ENCODE results near the gene SNX4. TPM values are rescaled to one million over a fixed set of nuclear protein-coding genes. Genes with fewer than 3 reads are reported as not detected.

The SNX4 gene
- total RNA-seq, 1 donor from 2014 or later = 41.0 TPM

DNA sequence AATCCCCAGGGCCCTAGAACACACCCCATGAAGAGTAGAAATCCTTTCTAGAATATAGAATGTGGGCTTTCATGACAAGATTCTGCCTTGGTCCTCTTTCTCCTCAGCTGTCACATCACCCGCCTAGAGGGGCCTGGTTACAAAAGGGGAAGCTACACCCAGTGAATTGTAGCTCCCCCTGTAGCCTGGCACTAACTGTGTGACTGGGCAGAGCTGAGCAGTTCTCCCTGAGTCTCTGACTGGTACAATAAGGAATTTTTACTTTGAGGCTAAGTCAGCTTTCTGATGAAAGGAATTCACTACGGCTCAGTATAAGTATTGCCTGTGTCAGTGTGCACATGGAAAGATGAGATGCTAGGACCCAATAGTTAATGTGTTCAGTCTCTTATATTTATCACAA, 116.2 kb downstream of the SNX4 start:
- Mint-ChIP-seq H3K27ac (ENCODE audit: unreplicated experiment) (peak overlapping the region; percentile 66), H3K4me1 (ENCODE audit: low read depth) (peaks cover 42% of the 10 kb centered on the region), H3K4me3 (ENCODE audit: unreplicated experiment) (no peak overlapping the region), H3K9me3 (ENCODE audit: low read depth) (no peaks in the 10 kb centered on the region), H3K27me3 (ENCODE audit: low read depth) (no peaks in the 10 kb centered on the region), H3K36me3 (ENCODE audit: low read depth) (no peaks in the 10 kb centered on the region)
- DNase-seq (ENCODE audit: low spot score) = no peak
- TF ChIP-seq, protein P1, sequence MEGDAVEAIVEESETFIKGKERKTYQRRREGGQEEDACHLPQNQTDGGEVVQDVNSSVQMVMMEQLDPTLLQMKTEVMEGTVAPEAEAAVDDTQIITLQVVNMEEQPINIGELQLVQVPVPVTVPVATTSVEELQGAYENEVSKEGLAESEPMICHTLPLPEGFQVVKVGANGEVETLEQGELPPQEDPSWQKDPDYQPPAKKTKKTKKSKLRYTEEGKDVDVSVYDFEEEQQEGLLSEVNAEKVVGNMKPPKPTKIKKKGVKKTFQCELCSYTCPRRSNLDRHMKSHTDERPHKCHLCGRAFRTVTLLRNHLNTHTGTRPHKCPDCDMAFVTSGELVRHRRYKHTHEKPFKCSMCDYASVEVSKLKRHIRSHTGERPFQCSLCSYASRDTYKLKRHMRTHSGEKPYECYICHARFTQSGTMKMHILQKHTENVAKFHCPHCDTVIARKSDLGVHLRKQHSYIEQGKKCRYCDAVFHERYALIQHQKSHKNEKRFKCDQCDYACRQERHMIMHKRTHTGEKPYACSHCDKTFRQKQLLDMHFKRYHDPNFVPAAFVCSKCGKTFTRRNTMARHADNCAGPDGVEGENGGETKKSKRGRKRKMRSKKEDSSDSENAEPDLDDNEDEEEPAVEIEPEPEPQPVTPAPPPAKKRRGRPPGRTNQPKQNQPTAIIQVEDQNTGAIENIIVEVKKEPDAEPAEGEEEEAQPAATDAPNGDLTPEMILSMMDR (IDR thresholded peaks at IDR 0.05) = peak; percentile 71

DNA sequence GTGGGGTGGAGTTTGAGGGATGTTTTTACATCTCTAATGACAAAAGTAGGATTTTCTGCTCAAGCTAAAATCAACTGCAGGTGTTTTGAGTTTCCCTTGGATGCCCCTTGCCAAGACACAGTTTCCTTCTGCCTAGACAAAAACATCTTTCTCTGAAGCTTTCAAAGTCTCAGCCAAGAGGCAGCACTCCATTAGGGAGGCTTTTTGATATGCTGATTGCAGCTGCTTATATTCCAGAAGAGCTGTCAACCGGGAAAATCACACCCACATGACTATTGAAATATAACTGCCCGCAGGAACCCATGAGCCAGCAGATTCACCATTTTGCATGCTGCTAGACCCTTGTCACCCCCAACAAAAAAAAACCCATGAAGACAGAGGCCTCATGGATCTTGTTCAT, 117.4 kb downstream of the SNX4 start:
- no peak overlapping the region for H3K27ac Mint-ChIP-seq (ENCODE audit: unreplicated experiment)
- H3K4me1 Mint-ChIP-seq (ENCODE audit: low read depth) = peaks cover 46% of the 10 kb centered on the region
- H3K9me3 Mint-ChIP-seq (ENCODE audit: low read depth) = no peaks in the 10 kb centered on the region
- H3K4me3 Mint-ChIP-seq (ENCODE audit: unreplicated experiment) = no peak overlapping the region
- no peak for DNase-seq (ENCODE audit: low spot score)
- no peaks in the 10 kb centered on the region for H3K36me3 Mint-ChIP-seq (ENCODE audit: low read depth)
- TF ChIP-seq, protein P1 (IDR thresholded peaks at IDR 0.05) = no peak
- H3K27me3 Mint-ChIP-seq (ENCODE audit: low read depth) = no peaks in the 10 kb centered on the region

DNA sequence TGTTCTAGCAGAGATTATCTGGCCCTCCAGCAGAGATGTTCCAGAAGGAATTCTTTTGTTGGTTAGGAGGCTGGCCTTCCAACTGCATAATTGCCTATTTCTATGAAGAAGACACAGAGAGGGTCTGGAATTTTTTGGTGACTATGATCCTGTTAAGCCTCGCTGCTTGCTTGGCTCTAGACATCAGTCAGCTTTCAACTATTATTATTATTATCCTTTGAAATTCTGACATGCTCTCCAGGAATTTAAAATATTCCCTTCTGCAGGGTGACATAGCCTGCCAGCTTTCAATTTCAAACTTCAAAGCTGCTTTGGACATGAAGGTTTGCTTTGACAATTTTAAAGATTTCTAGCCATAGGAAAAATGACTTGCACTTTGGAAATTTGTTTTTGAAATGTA, 118.6 kb downstream of the SNX4 start:
- no peak overlapping the region for H3K4me3 Mint-ChIP-seq (ENCODE audit: unreplicated experiment)
- peak overlapping the region; percentile 41 for H3K27ac Mint-ChIP-seq (ENCODE audit: unreplicated experiment)
- H3K36me3 Mint-ChIP-seq (ENCODE audit: low read depth) = no peaks in the 10 kb centered on the region
- no peak for DNase-seq (ENCODE audit: low spot score)
- no peaks in the 10 kb centered on the region for H3K27me3 Mint-ChIP-seq (ENCODE audit: low read depth)
- peaks cover 46% of the 10 kb centered on the region for H3K4me1 Mint-ChIP-seq (ENCODE audit: low read depth)
- TF ChIP-seq, protein P1 (IDR thresholded peaks at IDR 0.05) = no peak
- no peaks in the 10 kb centered on the region for H3K9me3 Mint-ChIP-seq (ENCODE audit: low read depth)

DNA sequence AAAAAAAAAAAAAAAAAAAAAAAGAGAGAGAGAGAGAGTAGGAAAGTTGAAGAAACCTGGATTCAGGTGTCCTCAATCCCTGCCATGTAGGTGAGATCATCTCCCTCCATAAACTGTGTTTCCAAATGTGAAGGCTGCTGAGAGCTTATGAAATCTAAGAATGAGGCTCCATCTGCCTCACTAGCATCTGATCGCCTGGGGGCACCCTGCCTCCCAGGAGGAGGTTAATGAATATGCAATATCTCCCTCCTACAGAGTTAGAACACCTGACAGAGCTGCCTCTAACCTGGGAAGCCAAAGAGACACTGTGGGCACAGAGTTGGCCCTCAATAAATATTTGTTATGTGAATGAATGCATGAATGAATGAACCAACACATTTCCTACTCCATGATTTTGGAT, 121.0 kb downstream of the SNX4 start:
- TF ChIP-seq, protein P1 (IDR thresholded peaks at IDR 0.05) = no peak
- DNase-seq (ENCODE audit: low spot score) = no peak
- Mint-ChIP-seq H3K4me1 (ENCODE audit: low read depth) (peaks cover 42% of the 10 kb centered on the region), H3K27ac (ENCODE audit: unreplicated experiment) (no peak overlapping the region), H3K36me3 (ENCODE audit: low read depth) (no peaks in the 10 kb centered on the region), H3K27me3 (ENCODE audit: low read depth) (no peaks in the 10 kb centered on the region), H3K4me3 (ENCODE audit: unreplicated experiment) (no peak overlapping the region), H3K9me3 (ENCODE audit: low read depth) (no peaks in the 10 kb centered on the region)

Other genes starting within 250 kb of the SNX4 start
- 45.9 to 50.6 TPM (median 49.9 TPM) in 3 replicates for gene ZNF148, start 144.9 kb downstream of the SNX4 start, total RNA-seq
- 15.0 to 16.2 TPM (median 15.6 TPM) in 3 replicates for gene OSBPL11, start 75.3 kb upstream of the SNX4 start, total RNA-seq